Gastroesophageal sphincter (tissue), 3 donors: ENCODE measurements around the gene PDE4B.

Experiments
- POLR2A ChIP-seq, 2 donors: fragments of 450-650 bp; IDR thresholded peaks; one replicate each; pipeline ENCODE4 v1.6.1; 2017; ENCODE audit warnings: antibody characterized with exemption in 2 of 2, mild to moderate bottlenecking in 2 of 2, moderate library complexity in 1 of 2
- POLR2AphosphoS5 ChIP-seq: sonication (generic); formaldehyde crosslinking; IDR thresholded peaks from one replicate; pipeline ENCODE4 v1.6.1; 2017; ENCODE audit warnings: antibody characterized with exemption
- TF ChIP-seq, protein P1 (sequence below), 4 experiments: fragments of 200-600 bp in 2 of 4; fragments of 450-650 bp in 2 of 4; sonication (generic) in 1 of 4; IDR thresholded peaks; one replicate each; pipeline ENCODE4 v1.5.1; 2017 to 2019; ENCODE audit warnings: antibody characterized with exemption in 4 of 4, mild to moderate bottlenecking in 2 of 4, moderate library complexity in 2 of 4

DNA sequence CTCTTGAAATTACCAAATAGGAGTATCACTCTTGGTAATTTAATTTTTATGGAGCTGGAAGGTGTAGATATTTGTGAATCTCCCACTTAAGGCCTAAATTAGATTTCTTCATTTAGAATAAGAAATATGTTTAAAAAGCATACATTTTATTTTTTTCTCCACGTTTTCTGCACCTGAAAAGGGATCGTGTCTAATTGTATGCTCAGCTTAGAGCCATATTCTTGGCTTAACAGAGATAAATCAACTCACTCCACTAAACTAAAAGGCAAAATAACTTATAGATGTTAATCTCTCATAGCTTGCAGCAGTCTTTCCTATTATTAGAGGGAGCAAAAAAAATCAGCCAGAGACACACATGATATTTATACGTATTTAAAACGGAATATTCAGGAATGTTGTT lies 404.4 kb downstream of the PDE4B start:
- TF ChIP-seq POLR2A (IDR thresholded peaks at IDR 0.05) (no peak), POLR2AphosphoS5 (no peak)
- TF ChIP-seq, protein P1, sequence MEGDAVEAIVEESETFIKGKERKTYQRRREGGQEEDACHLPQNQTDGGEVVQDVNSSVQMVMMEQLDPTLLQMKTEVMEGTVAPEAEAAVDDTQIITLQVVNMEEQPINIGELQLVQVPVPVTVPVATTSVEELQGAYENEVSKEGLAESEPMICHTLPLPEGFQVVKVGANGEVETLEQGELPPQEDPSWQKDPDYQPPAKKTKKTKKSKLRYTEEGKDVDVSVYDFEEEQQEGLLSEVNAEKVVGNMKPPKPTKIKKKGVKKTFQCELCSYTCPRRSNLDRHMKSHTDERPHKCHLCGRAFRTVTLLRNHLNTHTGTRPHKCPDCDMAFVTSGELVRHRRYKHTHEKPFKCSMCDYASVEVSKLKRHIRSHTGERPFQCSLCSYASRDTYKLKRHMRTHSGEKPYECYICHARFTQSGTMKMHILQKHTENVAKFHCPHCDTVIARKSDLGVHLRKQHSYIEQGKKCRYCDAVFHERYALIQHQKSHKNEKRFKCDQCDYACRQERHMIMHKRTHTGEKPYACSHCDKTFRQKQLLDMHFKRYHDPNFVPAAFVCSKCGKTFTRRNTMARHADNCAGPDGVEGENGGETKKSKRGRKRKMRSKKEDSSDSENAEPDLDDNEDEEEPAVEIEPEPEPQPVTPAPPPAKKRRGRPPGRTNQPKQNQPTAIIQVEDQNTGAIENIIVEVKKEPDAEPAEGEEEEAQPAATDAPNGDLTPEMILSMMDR (IDR thresholded peaks at IDR 0.05), result no peak
